Measurements from ENCODE around the gene CYP19A1. TPM values are rescaled to one million over a fixed set of nuclear protein-coding genes. Genes with fewer than 3 reads are reported as not detected.

CYP19A1 gene
- total and polyA plus RNA-seq, 9 of the 15 experiments (the other 6 are each of a cell fraction or from before 2014, with no cell fraction given) = 0.16 to 0.63 (median 0.47) TPM; not detected in 3

DNA sequence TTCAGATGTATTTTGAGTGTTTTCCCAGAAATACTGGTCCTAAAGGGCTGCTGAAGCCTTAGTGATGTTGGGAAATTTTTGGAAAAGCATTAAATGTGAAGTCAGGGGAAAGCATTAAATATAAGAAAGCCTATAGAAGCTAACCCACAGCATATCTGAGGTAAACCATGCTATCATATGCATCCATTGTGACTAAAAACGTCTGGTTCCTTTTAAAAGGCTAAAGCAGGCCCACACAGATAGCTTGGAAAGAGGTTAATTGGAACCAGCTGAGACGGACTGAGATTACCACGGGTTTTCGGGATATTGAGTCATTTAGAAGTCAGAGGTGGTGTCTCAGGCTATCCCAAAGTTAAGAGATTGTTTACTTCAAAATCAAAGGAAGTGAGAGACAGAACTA, 78.2 kb downstream of the CYP19A1 start (continued):
- no peak for TF ChIP-seq ZNF609 (CRISPR knock-in tag; IDR thresholded peaks at IDR 0.05; ENCODE audit: borderline replicate concordance)
- no peak for TF ChIP-seq ETV6 (IDR thresholded peaks at IDR 0.05; ENCODE audit: borderline replicate concordance in 1 of 2, low read depth in 2 of 2, low read length in 1 of 2)
- no peak for TF ChIP-seq ETV6 (CRISPR knock-in tag; IDR thresholded peaks at IDR 0.05; ENCODE audit: borderline replicate concordance)
- no peak for TF ChIP-seq ZNF174 (CRISPR knock-in tag; IDR thresholded peaks at IDR 0.05)
- no peak for TF ChIP-seq ZNF316 (IDR thresholded peaks at IDR 0.05)
- no peak for TF ChIP-seq BRD9 (IDR thresholded peaks at IDR 0.05; ENCODE audit: low read depth, partially characterized antibody)
- TF ChIP-seq, protein P1, sequence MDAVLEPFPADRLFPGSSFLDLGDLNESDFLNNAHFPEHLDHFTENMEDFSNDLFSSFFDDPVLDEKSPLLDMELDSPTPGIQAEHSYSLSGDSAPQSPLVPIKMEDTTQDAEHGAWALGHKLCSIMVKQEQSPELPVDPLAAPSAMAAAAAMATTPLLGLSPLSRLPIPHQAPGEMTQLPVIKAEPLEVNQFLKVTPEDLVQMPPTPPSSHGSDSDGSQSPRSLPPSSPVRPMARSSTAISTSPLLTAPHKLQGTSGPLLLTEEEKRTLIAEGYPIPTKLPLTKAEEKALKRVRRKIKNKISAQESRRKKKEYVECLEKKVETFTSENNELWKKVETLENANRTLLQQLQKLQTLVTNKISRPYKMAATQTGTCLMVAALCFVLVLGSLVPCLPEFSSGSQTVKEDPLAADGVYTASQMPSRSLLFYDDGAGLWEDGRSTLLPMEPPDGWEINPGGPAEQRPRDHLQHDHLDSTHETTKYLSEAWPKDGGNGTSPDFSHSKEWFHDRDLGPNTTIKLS (IDR thresholded peaks at IDR 0.05; ENCODE audit: borderline replicate concordance, low read depth) = no peak

Data from K562 (cell line).